Endothelial cell of umbilical vein (primary cell): Measurements from ENCODE around the gene ADARB2. TPM values are rescaled to one million over a fixed set of nuclear protein-coding genes. Genes with fewer than 3 reads are reported as not detected.

Experiments used
- BruUV-seq: library from RNA; stranded (reverse); fragments of 400-500 nt; replicated peaks from 2 replicates; lab custom pipeline; 2021; lab: Mats Ljungman, UMichigan
- CTCF ChIA-PET: fragments of 300-600, 350-600 bp; sonication (Branson Sonifier 250); formaldehyde crosslinking; loops from one replicate; lab custom pipeline; 2021; ENCODE audit warnings: antibody characterized with exemption, inconsistent platforms; lab: Charles Lee
- POLR2A ChIA-PET: fragments of 300-600, 350-600 bp; sonication (Branson Sonifier 250); formaldehyde crosslinking; loops from one replicate; lab custom pipeline; 2021; ENCODE audit warnings: antibody characterized with exemption, inconsistent platforms; lab: Charles Lee
- DNase-seq: peaks from one replicate; pipeline ENCODE4 v3.0.0-alpha.2; 2011; ENCODE audit warnings: low read depth, low spot score
- FAIRE-seq: peaks from 2 replicates; lab custom pipeline; 2011; peaks lifted over from hg19 to GRCh38; lab: Jason Lieb, UNC
- H2AFZ ChIP-seq: 2 replicates; pipeline ENCODE4 v1.6.0; 2012; ENCODE audit warnings: low read depth, low read length, control low read depth, inconsistent platforms
- H3K27ac ChIP-seq: 2 replicates; pipeline ENCODE4 v1.5.1; 2011; ENCODE audit warnings: low read depth, mild to moderate bottlenecking, control low read depth, low read length, moderate library complexity; ENCODE audit not compliant: insufficient read depth
- H3K27me3 ChIP-seq, 2 experiments: 2 replicates each; pipeline versions ENCODE4 v1.6.0 to v1.6.1; 2011; ENCODE audit warnings: low read length in 2 of 2, mixed read lengths in 1 of 2; ENCODE audit not compliant: control insufficient read depth in 2 of 2, insufficient read depth in 2 of 2
- H3K36me3 ChIP-seq, 2 experiments: 2 replicates in 1 of 2; 3 replicates in 1 of 2; pipeline ENCODE4 v1.5.1; 2011; ENCODE audit warnings: low read length in 2 of 2, mild to moderate bottlenecking in 1 of 2, moderate library complexity in 1 of 2; ENCODE audit not compliant: control insufficient read depth in 2 of 2, insufficient read depth in 2 of 2; ENCODE audit errors: extremely low read depth in 1 of 2
- H3K4me1 ChIP-seq: 3 replicates; pipeline ENCODE4 v1.5.1; 2011; ENCODE audit warnings: mild to moderate bottlenecking, low read length; ENCODE audit not compliant: control insufficient read depth, insufficient read depth; ENCODE audit errors: extremely low read depth
- H3K4me2 ChIP-seq: 2 replicates; pipeline ENCODE4 v1.6.1; 2011; ENCODE audit warnings: low read length, control low read depth, mixed read lengths; ENCODE audit not compliant: insufficient read depth
- H3K4me3 ChIP-seq, 3 experiments: fragments of 200-600 bp in 1 of 3; sonication (generic), shearing (Covaris generic) in 1 of 3; replicated peaks in 1 of 3; 2 replicates each; pipeline ENCODE4 v1.5.1; 2011 to 2016; ENCODE audit warnings: control low read depth in 3 of 3, low read length in 3 of 3, mild to moderate bottlenecking in 2 of 3, inconsistent platforms in 1 of 3, low read depth in 1 of 3, moderate library complexity in 1 of 3; ENCODE audit not compliant: insufficient read depth in 1 of 3
- H3K79me2 ChIP-seq: 2 replicates; pipeline ENCODE4 v1.6.0; 2012; ENCODE audit warnings: low read length, inconsistent platforms; ENCODE audit not compliant: control insufficient read depth, insufficient read depth
- H3K9ac ChIP-seq: replicated peaks from 2 replicates; pipeline ENCODE3; 2011; ENCODE audit warnings: low read length, control low read depth; ENCODE audit not compliant: insufficient read depth; ENCODE audit errors: extremely low read depth
- H3K9me1 ChIP-seq: replicated peaks from 3 replicates; pipeline ENCODE4 v1.6.0; 2011; ENCODE audit warnings: mild to moderate bottlenecking, low read length; ENCODE audit not compliant: control insufficient read depth, insufficient read depth; ENCODE audit errors: extremely low read depth
- H3K9me3 ChIP-seq: replicated peaks from 2 replicates; pipeline ENCODE4 v1.5.1; 2012; ENCODE audit warnings: low read length, inconsistent platforms; ENCODE audit not compliant: control insufficient read depth, insufficient read depth
- H4K20me1 ChIP-seq: replicated peaks from 2 replicates; pipeline ENCODE3; 2011; ENCODE audit warnings: mild to moderate bottlenecking, low read length; ENCODE audit not compliant: control insufficient read depth, insufficient read depth; ENCODE audit errors: extremely low read depth
- EZH2 ChIP-seq: IDR thresholded peaks from 2 replicates; pipeline ENCODE4 v1.6.1; 2012; ENCODE audit warnings: borderline replicate concordance, low read depth, mild to moderate bottlenecking, moderate library complexity, low read length, inconsistent platforms; ENCODE audit not compliant: severe bottlenecking
- FOS ChIP-seq: IDR thresholded peaks from 2 replicates; pipeline ENCODE4 v1.6.1; 2011; ENCODE audit warnings: mild to moderate bottlenecking, low read length, moderate library complexity, borderline replicate concordance; ENCODE audit not compliant: insufficient read depth
- GATA2 ChIP-seq: IDR thresholded peaks from 2 replicates; pipeline ENCODE4 v1.7.0; 2011; ENCODE audit warnings: low read depth, mild to moderate bottlenecking, moderate library complexity, mixed read lengths, low read length; ENCODE audit not compliant: insufficient read length, insufficient read depth
- JUN ChIP-seq: IDR thresholded peaks from 2 replicates; pipeline ENCODE4 v1.6.1; 2011; ENCODE audit warnings: borderline replicate concordance, low read depth; ENCODE audit not compliant: insufficient read length, insufficient read depth
- MYC ChIP-seq: IDR thresholded peaks from one replicate; pipeline ENCODE4 v1.6.1; 2011; ENCODE audit warnings: mild to moderate bottlenecking, low read depth, low read length
- POLR2A ChIP-seq: IDR thresholded peaks from 2 replicates; pipeline ENCODE4 v1.6.1; 2012; ENCODE audit warnings: low read depth, mild to moderate bottlenecking, control low read depth, low read length
- POLR2AphosphoS5 ChIP-seq: IDR thresholded peaks from 2 replicates; pipeline ENCODE4 v1.6.1; 2012; ENCODE audit warnings: low read depth, mild to moderate bottlenecking, control low read depth, low read length, moderate library complexity; ENCODE audit not compliant: insufficient read depth
- dilution Hi-C: fragments of 300-500 bp; cut with MboI; formaldehyde crosslinking; loops from one replicate; pipeline ENCODE4 v1.15.0; 2019; ENCODE audit warnings: low sequenced_read_pairs; ENCODE audit not compliant: extremely low pct_ligation_motif_present
- intact Hi-C: fragments of 100-400 bp; cut with micrococcal nuclease; formaldehyde crosslinking; loops from one replicate; pipeline ENCODE4 v1.10.0; 2022
- polyA plus RNA-seq, 4 experiments: library from polyadenylated mRNA; depleted of rRNA in 3 of 4; stranded (reverse) in 3 of 4; unstranded in 1 of 4; fragments of >200 nt; gene quantifications; 2 replicates each; pipeline versions ENCODE4 v1.2.1 to v1.2.3, GENCODE V29; 2011 to 2012; ENCODE audit warnings: missing spikeins in 1 of 4
- total RNA-seq: library from RNA; stranded (reverse); gene quantifications from 2 replicates; pipeline ENCODE4 v1.2.3, GENCODE V29; 2021
- TF ChIP-seq, protein P1 (sequence below), 2 donors: IDR thresholded peaks; 1 replicate in 1 of 2; 2 replicates in 1 of 2; pipeline ENCODE4 v1.5.1; 2011; ENCODE audit warnings: low read length in 2 of 2, mild to moderate bottlenecking in 2 of 2, moderate library complexity in 2 of 2, control low read depth in 1 of 2, inconsistent platforms in 1 of 2, low read depth in 1 of 2; ENCODE audit not compliant: insufficient read depth in 1 of 2; ENCODE audit errors: extremely low read depth in 1 of 2
- TF ChIP-seq, protein P2 (sequence below): IDR thresholded peaks from 2 replicates; pipeline ENCODE4 v1.6.1; 2011; ENCODE audit not compliant: insufficient read depth, insufficient read length

Gene ADARB2
- total and polyA plus RNA-seq, 2 donors (not counting 3 experiments of a cell fraction or from before 2014, with no cell fraction given) = not detected

DNA sequence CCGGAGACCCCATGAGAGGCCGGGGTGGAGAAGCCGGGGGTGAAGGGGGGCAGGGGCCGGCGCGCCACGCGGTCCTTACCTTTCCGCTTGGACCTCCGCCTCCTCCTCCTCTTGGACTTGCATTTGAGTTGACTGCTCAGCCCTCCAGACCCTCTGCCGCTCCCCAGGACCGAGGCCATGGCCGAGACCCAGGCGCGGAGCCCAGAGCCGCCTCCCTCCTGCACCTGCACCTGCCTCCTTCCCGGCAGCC is 428 bp downstream of the ADARB2 start:
- Histone ChIP-seq H3K27me3 (no peaks in the 10 kb centered on the region), H3K79me2 (no peaks in the 10 kb centered on the region), H3K4me2 (no peak overlapping the region), H3K4me1 (no peaks in the 10 kb centered on the region), H4K20me1 (no peaks in the 10 kb centered on the region), H3K4me3 (no peak overlapping the region), H3K27ac (no peak overlapping the region), H3K9ac (no peak overlapping the region), H3K36me3 (no peaks in the 10 kb centered on the region), H3K9me1 (no peaks in the 10 kb centered on the region), H2AFZ (no peak overlapping the region), H3K9me3 (no peaks in the 10 kb centered on the region)
- BruUV-seq = no TSS peak
- dilution Hi-C loops = no loop called here
- TF ChIP-seq POLR2AphosphoS5 (no peak), EZH2 (no peak), POLR2A (no peak), GATA2 (no peak), JUN (no peak), MYC (no peak), FOS (no peak)
- TF ChIP-seq, protein P1, sequence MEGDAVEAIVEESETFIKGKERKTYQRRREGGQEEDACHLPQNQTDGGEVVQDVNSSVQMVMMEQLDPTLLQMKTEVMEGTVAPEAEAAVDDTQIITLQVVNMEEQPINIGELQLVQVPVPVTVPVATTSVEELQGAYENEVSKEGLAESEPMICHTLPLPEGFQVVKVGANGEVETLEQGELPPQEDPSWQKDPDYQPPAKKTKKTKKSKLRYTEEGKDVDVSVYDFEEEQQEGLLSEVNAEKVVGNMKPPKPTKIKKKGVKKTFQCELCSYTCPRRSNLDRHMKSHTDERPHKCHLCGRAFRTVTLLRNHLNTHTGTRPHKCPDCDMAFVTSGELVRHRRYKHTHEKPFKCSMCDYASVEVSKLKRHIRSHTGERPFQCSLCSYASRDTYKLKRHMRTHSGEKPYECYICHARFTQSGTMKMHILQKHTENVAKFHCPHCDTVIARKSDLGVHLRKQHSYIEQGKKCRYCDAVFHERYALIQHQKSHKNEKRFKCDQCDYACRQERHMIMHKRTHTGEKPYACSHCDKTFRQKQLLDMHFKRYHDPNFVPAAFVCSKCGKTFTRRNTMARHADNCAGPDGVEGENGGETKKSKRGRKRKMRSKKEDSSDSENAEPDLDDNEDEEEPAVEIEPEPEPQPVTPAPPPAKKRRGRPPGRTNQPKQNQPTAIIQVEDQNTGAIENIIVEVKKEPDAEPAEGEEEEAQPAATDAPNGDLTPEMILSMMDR (IDR thresholded peaks at IDR 0.05; ENCODE audit: extremely low read depth in 1 of 2, insufficient read depth in 1 of 2, low read depth in 1 of 2, low read length in 2 of 2) = no peak
- TF ChIP-seq, protein P2, sequence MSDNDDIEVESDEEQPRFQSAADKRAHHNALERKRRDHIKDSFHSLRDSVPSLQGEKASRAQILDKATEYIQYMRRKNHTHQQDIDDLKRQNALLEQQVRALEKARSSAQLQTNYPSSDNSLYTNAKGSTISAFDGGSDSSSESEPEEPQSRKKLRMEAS = no peak
- CTCF ChIA-PET = no interaction called here
- DNase-seq (no peak), FAIRE-seq (no peak)
- intact Hi-C loops = no loop called here
- POLR2A ChIA-PET = no interaction called here
